ENCODE results near the gene FGD2.

DNA sequence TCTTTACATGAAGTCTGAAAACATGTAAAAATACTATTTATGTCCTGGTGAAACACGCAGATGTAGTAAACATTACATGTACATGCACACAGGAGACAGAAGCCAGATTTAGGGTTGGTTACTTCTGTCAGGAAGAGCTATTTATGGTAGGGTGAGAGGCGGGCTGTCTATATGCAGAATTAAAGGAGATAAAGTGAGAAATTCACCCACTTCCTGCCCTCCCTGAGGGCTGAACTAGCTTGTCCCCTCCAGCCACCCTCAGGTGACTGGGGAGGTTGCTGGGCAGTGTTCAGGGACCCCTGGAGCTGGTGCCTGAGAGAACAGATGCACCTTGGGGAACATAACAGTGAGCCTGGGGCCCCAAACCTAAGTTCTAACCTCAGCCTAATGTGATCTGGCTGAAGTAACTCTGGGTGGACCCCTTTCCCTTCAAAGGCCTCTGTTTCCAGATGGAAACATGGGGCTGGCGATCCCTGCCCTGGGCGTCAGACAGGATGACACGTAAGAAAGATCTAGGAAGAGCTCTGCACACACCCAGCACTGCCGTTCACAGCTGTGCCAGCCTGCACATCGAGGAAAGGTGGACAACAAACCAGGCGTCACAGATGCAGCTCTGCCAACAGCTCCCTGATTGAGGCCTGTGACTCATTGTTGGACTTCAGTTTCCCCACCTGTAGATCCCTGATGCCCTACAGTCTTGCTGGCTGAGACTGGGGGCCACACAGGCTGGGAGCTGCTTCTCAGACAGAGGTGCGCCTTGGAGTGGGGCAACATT is 49.6 kb upstream of the FGD2 start:
- TF ChIP-seq SMAD1 (IDR thresholded peaks at IDR 0.05; ENCODE audit: low read depth, partially characterized antibody) (no peak), SMARCA5 (IDR thresholded peaks at IDR 0.05) (no peak), CTCF (IDR thresholded peaks at IDR 0.05 in 2 of 3, conservative IDR thresholded peaks at IDR 0.05 in 1 of 3; ENCODE audit: control insufficient read depth in 2 of 3, extremely low read depth in 1 of 3, insufficient read depth in 1 of 3, low read depth in 3 of 3, low read length in 3 of 3) (no peak), BHLHE40 (IDR thresholded peaks at IDR 0.05; ENCODE audit: borderline replicate concordance in 1 of 2, low read depth in 2 of 2, low read length in 1 of 2) (no peak), TARDBP (IDR thresholded peaks at IDR 0.05; ENCODE audit: borderline replicate concordance) (no peak), EGR1 (IDR thresholded peaks at IDR 0.05; ENCODE audit: borderline replicate concordance in 1 of 2, low read depth in 2 of 2, low read length in 2 of 2) (no peak)
